ENCODE measurements around the gene TTLL11. TPM values are rescaled to one million over a fixed set of nuclear protein-coding genes. Genes with fewer than 3 reads are reported as not detected.

TTLL11 gene
- polyA plus RNA-seq, 1 donor from 2014 or later = 8.0 TPM

DNA sequence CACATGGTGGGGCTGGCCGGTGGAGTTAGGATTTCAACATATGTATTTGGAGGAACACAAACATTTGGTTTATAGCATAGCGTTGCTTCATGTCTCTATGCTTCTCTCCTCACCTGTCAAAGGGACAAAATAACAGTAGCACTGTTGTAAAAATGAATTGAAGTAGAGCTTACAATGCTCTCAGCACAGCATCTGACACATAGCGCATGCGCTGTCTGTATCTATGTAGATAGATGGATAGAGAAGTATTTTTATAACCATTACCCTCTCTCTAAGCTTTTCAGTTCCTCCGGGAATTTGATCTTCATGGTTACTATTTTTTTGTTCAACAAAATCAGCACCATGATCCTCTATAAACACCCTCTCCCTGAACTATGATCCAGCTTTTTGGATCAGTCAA is 166.0 kb downstream of the TTLL11 start:
- no peak overlapping the region for H2AFZ ChIP-seq (ENCODE audit: low read depth, low read length)
- no peaks in the 10 kb centered on the region for H3K36me3 ChIP-seq (ENCODE audit: insufficient read depth, low read length)
- no peaks in the 10 kb centered on the region for H4K20me1 ChIP-seq (ENCODE audit: insufficient read depth)
- no peak overlapping the region for H3K4me3 ChIP-seq (ENCODE audit: low read length)
- H3K27me3 ChIP-seq (ENCODE audit: insufficient read depth, low read depth, low read length) = no peaks in the 10 kb centered on the region
- no peak overlapping the region for H3K9ac ChIP-seq (ENCODE audit: low read length)
- no peaks in the 10 kb centered on the region for H3F3A ChIP-seq (ENCODE audit: insufficient read depth, low read length, poor library complexity, severe bottlenecking)
- TF ChIP-seq, protein P1, sequence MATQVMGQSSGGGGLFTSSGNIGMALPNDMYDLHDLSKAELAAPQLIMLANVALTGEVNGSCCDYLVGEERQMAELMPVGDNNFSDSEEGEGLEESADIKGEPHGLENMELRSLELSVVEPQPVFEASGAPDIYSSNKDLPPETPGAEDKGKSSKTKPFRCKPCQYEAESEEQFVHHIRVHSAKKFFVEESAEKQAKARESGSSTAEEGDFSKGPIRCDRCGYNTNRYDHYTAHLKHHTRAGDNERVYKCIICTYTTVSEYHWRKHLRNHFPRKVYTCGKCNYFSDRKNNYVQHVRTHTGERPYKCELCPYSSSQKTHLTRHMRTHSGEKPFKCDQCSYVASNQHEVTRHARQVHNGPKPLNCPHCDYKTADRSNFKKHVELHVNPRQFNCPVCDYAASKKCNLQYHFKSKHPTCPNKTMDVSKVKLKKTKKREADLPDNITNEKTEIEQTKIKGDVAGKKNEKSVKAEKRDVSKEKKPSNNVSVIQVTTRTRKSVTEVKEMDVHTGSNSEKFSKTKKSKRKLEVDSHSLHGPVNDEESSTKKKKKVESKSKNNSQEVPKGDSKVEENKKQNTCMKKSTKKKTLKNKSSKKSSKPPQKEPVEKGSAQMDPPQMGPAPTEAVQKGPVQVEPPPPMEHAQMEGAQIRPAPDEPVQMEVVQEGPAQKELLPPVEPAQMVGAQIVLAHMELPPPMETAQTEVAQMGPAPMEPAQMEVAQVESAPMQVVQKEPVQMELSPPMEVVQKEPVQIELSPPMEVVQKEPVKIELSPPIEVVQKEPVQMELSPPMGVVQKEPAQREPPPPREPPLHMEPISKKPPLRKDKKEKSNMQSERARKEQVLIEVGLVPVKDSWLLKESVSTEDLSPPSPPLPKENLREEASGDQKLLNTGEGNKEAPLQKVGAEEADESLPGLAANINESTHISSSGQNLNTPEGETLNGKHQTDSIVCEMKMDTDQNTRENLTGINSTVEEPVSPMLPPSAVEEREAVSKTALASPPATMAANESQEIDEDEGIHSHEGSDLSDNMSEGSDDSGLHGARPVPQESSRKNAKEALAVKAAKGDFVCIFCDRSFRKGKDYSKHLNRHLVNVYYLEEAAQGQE (IDR thresholded peaks at IDR 0.05; ENCODE audit: borderline replicate concordance) = no peak
- no peak for TF ChIP-seq TAF1 (IDR thresholded peaks at IDR 0.05; ENCODE audit: low read depth)
- no peak for TF ChIP-seq EZH2 (IDR thresholded peaks at IDR 0.05; ENCODE audit: borderline replicate concordance, insufficient read depth, low read length, poor library complexity, severe bottlenecking)
- TF ChIP-seq POLR2AphosphoS5 (IDR thresholded peaks at IDR 0.05) = no peak
- TF ChIP-seq, protein P2, sequence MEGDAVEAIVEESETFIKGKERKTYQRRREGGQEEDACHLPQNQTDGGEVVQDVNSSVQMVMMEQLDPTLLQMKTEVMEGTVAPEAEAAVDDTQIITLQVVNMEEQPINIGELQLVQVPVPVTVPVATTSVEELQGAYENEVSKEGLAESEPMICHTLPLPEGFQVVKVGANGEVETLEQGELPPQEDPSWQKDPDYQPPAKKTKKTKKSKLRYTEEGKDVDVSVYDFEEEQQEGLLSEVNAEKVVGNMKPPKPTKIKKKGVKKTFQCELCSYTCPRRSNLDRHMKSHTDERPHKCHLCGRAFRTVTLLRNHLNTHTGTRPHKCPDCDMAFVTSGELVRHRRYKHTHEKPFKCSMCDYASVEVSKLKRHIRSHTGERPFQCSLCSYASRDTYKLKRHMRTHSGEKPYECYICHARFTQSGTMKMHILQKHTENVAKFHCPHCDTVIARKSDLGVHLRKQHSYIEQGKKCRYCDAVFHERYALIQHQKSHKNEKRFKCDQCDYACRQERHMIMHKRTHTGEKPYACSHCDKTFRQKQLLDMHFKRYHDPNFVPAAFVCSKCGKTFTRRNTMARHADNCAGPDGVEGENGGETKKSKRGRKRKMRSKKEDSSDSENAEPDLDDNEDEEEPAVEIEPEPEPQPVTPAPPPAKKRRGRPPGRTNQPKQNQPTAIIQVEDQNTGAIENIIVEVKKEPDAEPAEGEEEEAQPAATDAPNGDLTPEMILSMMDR (IDR thresholded peaks at IDR 0.05; ENCODE audit: poor library complexity, severe bottlenecking) = no peak
- TF ChIP-seq SMC3 (conservative IDR thresholded peaks at IDR 0.05; ENCODE audit: poor library complexity) = no peak
- TF ChIP-seq EP300 (conservative IDR thresholded peaks at IDR 0.05; ENCODE audit: poor library complexity, severe bottlenecking) = no peak
- TF ChIP-seq MXI1 (conservative IDR thresholded peaks at IDR 0.05; ENCODE audit: poor library complexity, severe bottlenecking) = no peak
- no peak for TF ChIP-seq RAD21 (conservative IDR thresholded peaks at IDR 0.05)
- no peak overlapping the region for H3K4me2 ChIP-seq (ENCODE audit: low read length)
- no peaks in the 10 kb centered on the region for H3K9me2 ChIP-seq (ENCODE audit: insufficient read depth, low read length)
- no peaks in the 10 kb centered on the region for H3K79me2 ChIP-seq (replicated peaks; ENCODE audit: insufficient read depth, low read length)
- H3K9me3 ChIP-seq (ENCODE audit: low read length) = no peaks in the 10 kb centered on the region
- peak overlapping the region; percentile 50 for H3K27ac ChIP-seq (ENCODE audit: low read length)

DNA sequence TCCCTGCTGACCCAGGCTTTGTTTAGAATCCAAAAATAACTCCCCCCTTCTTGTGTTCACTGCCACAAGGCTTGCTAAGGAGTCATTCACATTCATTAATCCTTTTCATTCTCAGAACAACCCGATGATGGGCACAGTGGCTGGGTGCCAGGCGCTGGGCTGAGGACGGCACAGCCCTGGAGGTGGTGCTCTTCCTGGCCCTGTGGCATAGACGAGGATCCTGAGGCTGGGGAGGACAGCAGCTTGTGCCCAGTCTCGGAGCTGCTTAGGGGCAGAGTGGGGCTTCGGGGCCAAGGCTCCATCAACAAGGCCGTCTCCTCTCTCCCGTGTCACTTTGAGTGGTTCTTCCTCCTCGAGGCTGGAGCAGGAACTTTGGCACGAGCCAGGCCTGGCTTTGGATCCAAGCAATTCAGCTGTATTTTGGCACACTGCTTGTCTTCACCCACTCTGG is 166.7 kb downstream of the TTLL11 start:
- no peak overlapping the region for H3K9ac ChIP-seq (ENCODE audit: low read length)
- H3K36me3 ChIP-seq (ENCODE audit: insufficient read depth, low read length) = no peaks in the 10 kb centered on the region
- no peaks in the 10 kb centered on the region for H3K79me2 ChIP-seq (replicated peaks; ENCODE audit: insufficient read depth, low read length)
- peak overlapping the region; percentile 50 for H3K27ac ChIP-seq (ENCODE audit: low read length)
- no peaks in the 10 kb centered on the region for H3K9me2 ChIP-seq (ENCODE audit: insufficient read depth, low read length)
- H3K27me3 ChIP-seq (ENCODE audit: insufficient read depth, low read depth, low read length) = no peaks in the 10 kb centered on the region
- TF ChIP-seq SMC3 (conservative IDR thresholded peaks at IDR 0.05; ENCODE audit: poor library complexity) = no peak
- TF ChIP-seq EZH2 (IDR thresholded peaks at IDR 0.05; ENCODE audit: borderline replicate concordance, insufficient read depth, low read length, poor library complexity, severe bottlenecking) = no peak
- TF ChIP-seq, protein P1 (IDR thresholded peaks at IDR 0.05; ENCODE audit: borderline replicate concordance) = no peak
- TF ChIP-seq, protein P2 (IDR thresholded peaks at IDR 0.05; ENCODE audit: poor library complexity, severe bottlenecking) = no peak
- no peak for TF ChIP-seq POLR2AphosphoS5 (IDR thresholded peaks at IDR 0.05)
- TF ChIP-seq MXI1 (conservative IDR thresholded peaks at IDR 0.05; ENCODE audit: poor library complexity, severe bottlenecking) = no peak
- TF ChIP-seq RAD21 (conservative IDR thresholded peaks at IDR 0.05) = no peak
- TF ChIP-seq EP300 (conservative IDR thresholded peaks at IDR 0.05; ENCODE audit: poor library complexity, severe bottlenecking) = no peak
- TF ChIP-seq TAF1 (IDR thresholded peaks at IDR 0.05; ENCODE audit: low read depth) = no peak
- H4K20me1 ChIP-seq (ENCODE audit: insufficient read depth) = no peaks in the 10 kb centered on the region
- H2AFZ ChIP-seq (ENCODE audit: low read depth, low read length) = no peak overlapping the region
- H3K4me2 ChIP-seq (ENCODE audit: low read length) = no peak overlapping the region
- H3K9me3 ChIP-seq (ENCODE audit: low read length) = no peaks in the 10 kb centered on the region
- no peak overlapping the region for H3K4me3 ChIP-seq (ENCODE audit: low read length)
- no peaks in the 10 kb centered on the region for H3F3A ChIP-seq (ENCODE audit: insufficient read depth, low read length, poor library complexity, severe bottlenecking)
